T-helper 2 cell treated with Interferon-gamma antibody and Interleukin-4, amounts not matched to agents 100 ng/mL and 5 ng/mL, for 36 hours (primary cell): Measurements from ENCODE around the gene TIMP1. TPM values are rescaled to one million over a fixed set of nuclear protein-coding genes. Genes with fewer than 3 reads are reported as not detected.

Experiments used
- intact Hi-C: fragments of 100-400 bp; cut with micrococcal nuclease; formaldehyde crosslinking; loops from one replicate; pipeline ENCODE4 v1.15.1; 2023
- total RNA-seq: library from RNA; stranded (reverse); gene quantifications from 2 replicates; pipeline ENCODE4 v1.2.3, GENCODE V29; 2022

TIMP1 gene
- 147 and 153 TPM in 2 replicates for total RNA-seq

- intact Hi-C loops = loop anchor here (1.0 to 5.0 kb wide), 3 partner anchors 21 to 65 kb away; partner anchors contain the start of gene ARAF
Measured at GRCh38 chrX:47581731-47582647, at the start of gene TIMP1. TSS of gene TIMP1 (plus strand) at chrX:47582436. CDS start at chrX:47583416, 980 bp downstream.

GRCh38 chrX:47539860-47540259 lies 42.4 kb upstream of the TIMP1 start:
- intact Hi-C loops = no loop called here

GRCh38 chrX:47540754-47541538 lies 41.3 kb upstream of the TIMP1 start:
- intact Hi-C loops = no loop called here

- intact Hi-C loops = no loop called here
Measured at GRCh38 chrX:47543496-47543895, 38.7 kb upstream of the TIMP1 start.

- intact Hi-C loops = loop anchor here (1.0 kb wide), 1 partner anchor 338 kb away; the partner anchor contains the start of gene CDK16
Measured at GRCh38 chrX:47556045-47556623, 26.1 kb upstream of the TIMP1 start.

GRCh38 chrX:47558436-47558835 lies 23.8 kb upstream of the TIMP1 start:
- intact Hi-C loops = no loop called here

- intact Hi-C loops = loop anchor here (2.0 to 10.0 kb wide), 4 partner anchors 162 to 467 kb away; partner anchors contain the start of gene ZNF81
Measured at GRCh38 chrX:47560179-47560933, 21.9 kb upstream of the TIMP1 start.

GRCh38 chrX:47560934-47561658 lies 21.1 kb upstream of the TIMP1 start, which contains the start of gene ARAF:
TSS of gene ARAF (plus strand) at chrX:47561205. CDS start at chrX:47562968, 1,763 bp downstream.
- intact Hi-C loops = loop anchor here (1.0 to 10.0 kb wide), 10 partner anchors 21 to 466 kb away; partner anchors contain the start of genes CDK16, ELK1, TIMP1 and UBA1

- intact Hi-C loops = loop anchor here (1.0 to 10.0 kb wide), 10 partner anchors 21 to 466 kb away; partner anchors contain the start of genes CDK16, ELK1, TIMP1 and UBA1
Measured at GRCh38 chrX:47561659-47562151, 20.5 kb upstream of the TIMP1 start.

GRCh38 chrX:47562615-47563243 lies 19.5 kb upstream of the TIMP1 start:
- intact Hi-C loops = loop anchor here (5.0 to 10.0 kb wide), 3 partner anchors 160 to 465 kb away; no protein-coding TSS in a partner anchor

- intact Hi-C loops = loop anchor here (5.0 to 10.0 kb wide), 3 partner anchors 158 to 463 kb away; no protein-coding TSS in a partner anchor
Measured at GRCh38 chrX:47563801-47564315, 18.4 kb upstream of the TIMP1 start.

- intact Hi-C loops = loop anchor here (5.0 to 10.0 kb wide), 3 partner anchors 158 to 463 kb away; no protein-coding TSS in a partner anchor
Measured at GRCh38 chrX:47564438-47565085, 17.7 kb upstream of the TIMP1 start.

- intact Hi-C loops = loop anchor here (10.0 kb wide), 1 partner anchor 188 kb away; no protein-coding TSS in a partner anchor
Measured at GRCh38 chrX:47566841-47567240, 15.4 kb upstream of the TIMP1 start.

- intact Hi-C loops = loop anchor here (10.0 kb wide), 1 partner anchor 186 kb away; no protein-coding TSS in a partner anchor
Measured at GRCh38 chrX:47568656-47569295, 13.5 kb upstream of the TIMP1 start.

GRCh38 chrX:47570794-47571193 lies 11.4 kb upstream of the TIMP1 start:
- intact Hi-C loops = no loop called here

GRCh38 chrX:47571215-47571614 lies 11.0 kb upstream of the TIMP1 start:
- intact Hi-C loops = no loop called here

GRCh38 chrX:47571896-47572295 lies 10.3 kb upstream of the TIMP1 start:
- intact Hi-C loops = no loop called here
